OCI-M1 (cell line): ENCODE data around the gene BMP2K.

Experiments
- DNase-seq: peaks from one replicate; lab custom pipeline; 2025; lab: John Stamatoyannopoulos, UW

The BMP2K gene

DNA sequence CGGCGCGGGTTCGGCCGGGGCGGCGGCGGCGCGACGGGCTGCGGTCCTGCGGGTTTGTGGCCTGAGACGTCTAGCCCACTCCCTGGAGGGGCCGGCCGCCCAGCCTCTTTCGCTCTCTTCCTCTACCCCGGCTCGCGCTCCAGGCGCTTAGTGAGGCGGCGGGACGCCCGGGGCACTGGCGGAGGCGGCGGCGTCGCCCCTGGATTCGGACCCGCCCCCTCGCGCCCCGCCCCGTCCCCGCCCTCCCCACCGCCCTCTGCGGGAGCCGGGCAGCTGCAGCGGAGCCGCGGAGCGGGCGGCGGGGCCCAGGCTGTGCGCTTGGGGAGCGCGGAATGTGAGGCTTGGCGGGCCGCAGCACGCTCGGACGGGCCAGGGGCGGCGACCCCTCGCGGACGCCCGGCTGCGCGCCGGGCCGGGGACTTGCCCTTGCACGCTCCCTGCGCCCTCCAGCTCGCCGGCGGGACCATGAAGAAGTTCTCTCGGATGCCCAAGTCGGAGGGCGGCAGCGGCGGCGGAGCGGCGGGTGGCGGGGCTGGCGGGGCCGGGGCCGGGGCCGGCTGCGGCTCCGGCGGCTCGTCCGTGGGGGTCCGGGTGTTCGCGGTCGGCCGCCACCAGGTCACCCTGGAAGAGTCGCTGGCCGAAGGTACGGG, at the start of gene BMP2K:
TSS of gene BMP2K (plus strand) at position 272 of the 650 bp plus-strand sequence. CDS start at position 466, 194 bp downstream.
- peak; percentile 98 for DNase-seq

DNA sequence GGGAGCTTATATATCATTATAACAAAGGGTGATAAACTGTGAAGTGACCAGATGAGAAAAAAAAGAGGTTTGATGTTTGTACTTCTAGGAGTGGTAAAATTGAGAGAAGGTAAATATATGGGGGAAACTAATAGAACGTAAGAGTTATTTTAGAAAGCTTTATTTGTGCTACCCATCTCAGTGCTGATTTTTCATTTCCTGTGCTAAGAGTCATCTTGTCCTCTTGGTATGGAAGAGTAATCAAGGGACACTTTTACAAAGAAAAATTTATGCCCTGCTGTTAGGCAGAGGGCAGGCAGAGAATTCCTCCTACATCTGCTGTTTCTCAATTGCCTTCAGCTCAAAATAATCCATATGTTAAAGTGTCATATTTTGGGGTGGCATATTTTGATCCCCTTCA, 49.6 kb upstream of the BMP2K start:
- peak; percentile 48 for DNase-seq

DNA sequence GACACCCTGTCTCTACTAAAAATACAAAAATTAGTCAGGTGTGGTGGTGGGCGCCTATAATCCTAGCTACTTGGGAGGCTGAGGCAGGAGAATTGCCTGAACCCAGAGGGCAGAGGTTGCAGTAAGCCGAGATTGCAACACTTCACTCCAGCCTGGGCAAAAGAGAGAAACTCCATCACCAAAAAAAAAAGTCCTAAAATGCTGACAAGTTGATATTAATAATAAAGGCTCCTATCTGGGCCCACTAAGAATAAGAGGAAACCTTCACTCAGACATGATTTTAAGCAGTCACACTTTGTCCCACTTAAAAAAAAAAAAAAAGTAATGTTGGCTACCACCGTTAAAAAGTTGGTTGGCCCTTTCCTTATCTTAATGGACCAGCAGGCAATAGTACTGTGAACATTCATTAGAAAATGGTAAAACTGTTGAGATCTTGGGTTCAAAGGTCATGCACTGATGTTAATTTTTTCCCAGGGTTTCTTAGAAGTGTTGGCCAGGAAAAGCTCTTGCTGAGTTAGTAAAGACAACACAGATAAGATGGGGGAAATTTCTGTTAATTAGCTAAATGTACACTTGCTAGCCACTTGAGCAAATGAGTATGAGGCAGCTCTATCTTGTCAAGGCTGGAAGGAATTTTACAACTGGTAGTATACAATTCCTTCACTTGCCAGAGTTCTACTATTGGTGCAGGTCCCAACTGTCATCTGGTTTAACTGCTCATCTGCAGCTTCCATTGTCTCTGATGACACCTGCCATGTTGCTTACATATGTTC, 43.6 kb upstream of the BMP2K start:
- peak; percentile 98 for DNase-seq

GRCh38 chr4:78734441-78735162, 41.5 kb upstream of the BMP2K start:
- peak; percentile 86 for DNase-seq

GRCh38 chr4:78735697-78736096, 40.5 kb upstream of the BMP2K start:
- DNase-seq: peak; percentile 63

GRCh38 chr4:78737035-78737434, 39.1 kb upstream of the BMP2K start:
- peak; percentile 61 for DNase-seq

DNA sequence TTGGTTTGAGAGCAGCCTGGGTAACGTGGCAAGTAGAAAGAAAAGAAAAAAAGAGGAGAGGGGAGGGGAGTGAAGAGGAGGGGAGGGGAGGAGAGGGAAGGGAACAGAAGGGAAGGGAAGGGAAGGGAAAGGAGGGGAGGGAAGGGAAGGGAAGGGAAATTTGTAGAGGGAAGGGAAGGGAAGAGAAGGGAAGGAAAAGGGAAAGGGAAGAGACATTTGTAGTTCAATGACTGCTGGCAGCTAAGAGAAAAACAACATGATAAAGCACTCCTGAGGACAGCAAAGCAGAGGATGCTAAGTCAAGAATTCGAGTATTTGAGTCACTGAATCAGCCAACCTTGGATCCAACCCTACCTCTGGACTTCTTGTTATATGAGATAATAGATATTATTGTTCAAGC, 38.2 kb upstream of the BMP2K start:
- no peak for DNase-seq

- DNase-seq: no peak
Observed at GRCh38 chr4:78742300-78742699, 33.9 kb upstream of the BMP2K start.

GRCh38 chr4:78747475-78747922, 28.7 kb upstream of the BMP2K start:
- DNase-seq: no peak

GRCh38 chr4:78748381-78748780, 27.8 kb upstream of the BMP2K start:
- no peak for DNase-seq

DNA sequence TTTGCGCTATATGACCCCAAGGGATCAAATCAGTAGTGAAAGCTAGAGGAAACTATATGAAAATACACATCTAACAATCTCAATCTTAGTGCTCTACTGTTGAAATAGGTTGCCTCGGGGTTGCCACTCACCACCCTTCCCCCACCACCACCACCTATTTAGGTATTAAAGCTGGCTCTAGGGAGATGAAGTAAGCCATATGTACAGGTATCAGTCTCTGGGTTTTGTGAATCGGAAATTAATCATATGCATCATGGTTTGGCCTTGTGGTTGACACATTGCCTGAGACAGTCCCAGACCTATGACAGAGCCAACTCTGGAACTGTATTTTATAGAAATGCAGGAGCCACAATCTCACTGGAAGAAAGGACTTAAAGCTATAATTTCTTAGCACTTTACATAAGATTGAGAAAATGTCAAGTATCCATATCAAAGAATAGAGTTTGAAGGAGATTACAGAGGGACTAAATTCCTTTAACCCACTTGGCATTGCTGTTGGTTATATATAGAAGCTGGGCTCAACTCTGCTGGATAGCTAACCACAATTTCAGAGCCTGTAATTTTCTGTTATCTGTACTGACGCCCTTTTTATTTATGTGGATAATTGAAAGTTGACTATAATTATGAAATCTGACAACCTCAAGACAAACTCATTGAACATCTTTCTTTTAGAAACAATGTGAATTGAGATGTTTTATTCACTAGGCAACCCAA, 26.7 kb upstream of the BMP2K start:
- DNase-seq: no peak

GRCh38 chr4:78749972-78750727, 26.0 kb upstream of the BMP2K start:
- DNase-seq: peak; percentile 89

DNA sequence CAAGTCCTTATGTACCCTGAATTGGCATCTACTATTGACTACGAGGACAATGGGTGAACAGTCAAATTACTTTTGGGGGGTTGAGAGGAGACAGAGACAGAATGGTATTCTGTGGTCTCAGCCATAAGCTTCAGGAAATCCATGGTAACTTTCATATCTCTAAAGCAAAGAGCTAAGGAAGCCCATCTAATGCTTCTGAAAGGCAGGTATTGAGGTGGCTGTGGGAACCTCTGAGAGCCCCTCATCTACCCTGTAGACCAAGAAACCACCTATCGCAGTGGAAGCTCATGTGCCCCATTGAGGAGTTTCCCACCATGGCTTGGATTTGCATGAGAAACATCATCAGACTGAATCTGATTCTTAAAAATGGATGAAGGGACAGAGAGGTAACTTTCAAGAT, 23.1 kb upstream of the BMP2K start:
- DNase-seq: no peak

- no peak for DNase-seq
Observed at GRCh38 chr4:78754872-78755271, 21.3 kb upstream of the BMP2K start.

DNA sequence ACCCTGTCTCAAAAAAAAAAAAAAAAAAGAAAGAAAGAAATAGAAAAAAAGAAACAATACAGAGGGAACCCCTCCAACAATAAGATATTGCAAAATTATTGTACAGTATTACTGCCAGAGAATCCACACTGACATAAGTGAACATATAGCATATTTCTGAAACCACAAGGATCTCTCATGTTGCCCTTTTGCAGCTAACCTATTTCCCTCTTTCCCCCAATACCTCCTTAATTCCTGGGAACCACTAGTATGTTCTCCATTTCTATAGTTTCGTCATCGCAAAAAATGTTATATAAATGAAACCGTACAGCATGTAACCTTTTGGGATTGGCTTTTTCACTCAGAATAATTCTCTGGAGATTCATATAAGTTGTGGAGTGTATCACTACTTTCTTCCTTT, 20.0 kb upstream of the BMP2K start:
- DNase-seq: no peak

- no peak for DNase-seq
Observed at GRCh38 chr4:78756776-78757175, 19.4 kb upstream of the BMP2K start.

DNA sequence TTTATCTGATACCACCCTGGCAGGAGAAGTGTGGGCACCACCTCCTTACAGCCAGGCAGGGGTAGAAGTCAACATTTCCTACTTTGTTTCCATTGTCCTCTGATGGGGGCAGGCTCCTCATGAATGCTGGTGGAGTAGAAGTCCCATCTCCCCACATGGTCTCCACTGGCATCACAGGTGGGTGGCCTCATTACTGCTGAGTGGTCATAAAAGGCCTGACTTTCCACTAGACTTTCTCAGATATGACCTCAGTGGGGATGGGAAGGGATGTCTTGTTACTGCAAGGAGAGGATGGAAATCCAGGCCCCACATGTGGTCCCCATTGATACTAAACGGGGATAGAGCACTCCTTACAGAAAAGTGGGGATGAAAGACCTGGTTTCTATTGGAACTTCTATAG, 18.6 kb upstream of the BMP2K start:
- no peak for DNase-seq

DNA sequence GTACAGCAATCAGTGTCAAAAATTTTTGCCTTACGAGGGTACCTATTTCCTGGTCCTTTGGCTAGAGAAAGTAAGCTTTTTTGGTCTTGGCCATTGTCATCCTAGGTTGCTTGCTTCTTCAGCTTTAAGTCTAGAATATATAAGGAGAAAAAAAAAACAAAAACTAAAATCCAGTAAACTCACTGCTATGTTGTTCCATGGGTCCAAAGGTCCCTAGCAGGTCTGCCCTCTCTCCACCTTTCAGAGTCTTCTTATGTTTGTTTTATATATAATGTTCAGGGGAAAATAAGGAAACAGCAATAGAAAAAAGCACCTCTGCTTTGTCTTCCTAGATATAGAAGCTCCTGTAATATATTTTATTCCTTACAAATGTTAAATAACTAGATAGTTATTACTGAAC, 18.1 kb upstream of the BMP2K start:
- no peak for DNase-seq

- no peak for DNase-seq
Observed at GRCh38 chr4:78762529-78762928, 13.6 kb upstream of the BMP2K start.

GRCh38 chr4:78763251-78763650, 12.9 kb upstream of the BMP2K start:
- DNase-seq: no peak

DNA sequence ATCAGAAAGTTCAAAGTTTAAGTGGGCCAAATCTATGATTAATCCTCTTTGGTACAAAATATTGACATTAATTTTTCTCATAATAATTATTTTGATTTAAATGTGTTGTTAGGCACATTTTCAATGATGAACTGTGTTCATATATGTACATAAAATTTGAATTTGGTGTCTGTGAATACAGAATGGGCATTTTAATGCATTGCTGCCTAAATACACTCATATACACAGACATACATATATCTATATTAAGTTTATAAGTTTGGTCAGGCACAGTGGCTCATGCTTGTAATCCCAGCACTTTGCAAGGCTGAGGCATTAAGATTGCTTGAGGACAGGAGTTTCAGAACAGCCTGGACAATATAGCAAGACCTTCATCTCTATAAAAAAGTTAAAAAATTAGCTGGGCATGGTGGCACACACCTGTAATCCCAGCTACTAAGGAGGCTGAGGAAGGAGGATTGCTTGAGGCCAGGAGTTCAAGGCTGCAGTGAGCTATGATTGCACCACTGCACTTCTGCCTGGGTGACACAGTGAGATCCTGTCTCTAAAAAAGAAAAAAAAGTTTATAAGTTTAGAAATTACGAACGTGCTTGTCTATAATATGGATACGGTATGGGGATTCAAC, 12.3 kb upstream of the BMP2K start:
- no peak for DNase-seq
